Measurements from ENCODE around the gene GNRH2.
"Not testable (repeated sequence)": the region's sequence is repeated elsewhere in the genome, so short reads cannot be mapped to it uniquely, and the experiment has no call there.

The GNRH2 gene, protein sequence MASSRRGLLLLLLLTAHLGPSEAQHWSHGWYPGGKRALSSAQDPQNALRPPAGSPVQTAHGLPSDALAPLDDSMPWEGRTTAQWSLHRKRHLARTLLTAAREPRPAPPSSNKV

DNA sequence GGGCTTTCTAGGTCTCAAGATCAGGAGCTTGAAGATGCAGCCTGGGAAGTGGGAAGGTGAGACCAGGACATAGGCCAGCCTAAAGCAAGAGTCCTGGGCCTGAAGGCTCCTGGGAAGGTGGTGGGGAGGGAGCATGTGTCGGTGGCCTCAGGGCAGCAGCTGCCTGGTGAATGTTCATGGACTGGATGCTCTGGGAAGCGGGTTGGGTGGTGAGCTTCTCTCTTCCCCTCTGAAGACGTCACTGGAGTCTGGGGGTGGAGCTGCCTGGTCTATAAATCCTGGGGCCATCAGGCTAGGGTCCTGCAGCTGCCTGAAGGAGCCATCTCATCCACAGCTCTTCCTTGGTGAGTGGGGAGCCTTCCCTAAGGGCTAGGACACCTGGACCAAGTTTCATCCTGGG is at the start of gene GNRH2:
TSS of gene GNRH2 (plus strand) at position 301 of the 400 bp plus-strand sequence. CDS start 793 bp downstream, outside the sequence.
- DNase-seq = no peak

DNA sequence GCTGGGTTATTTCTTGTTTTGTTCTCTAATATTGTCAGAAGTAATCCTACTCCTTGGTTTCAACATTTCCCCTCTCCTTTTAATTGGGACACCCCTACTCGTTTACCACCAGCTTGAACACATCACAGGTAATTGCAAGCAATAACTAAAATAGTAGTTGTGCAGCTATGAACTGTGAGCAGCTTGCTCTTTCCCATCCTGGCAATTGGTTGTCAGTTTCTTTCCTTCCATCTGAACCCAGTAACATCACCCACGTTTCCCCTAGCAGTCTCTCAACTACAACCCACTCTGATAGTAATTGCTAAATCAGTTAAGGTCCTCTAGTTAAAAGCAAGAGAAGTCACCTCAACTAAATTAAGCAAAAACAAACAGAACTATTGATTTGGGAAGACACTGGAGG is 47.6 kb upstream of the GNRH2 start:
- DNase-seq = no peak

DNA sequence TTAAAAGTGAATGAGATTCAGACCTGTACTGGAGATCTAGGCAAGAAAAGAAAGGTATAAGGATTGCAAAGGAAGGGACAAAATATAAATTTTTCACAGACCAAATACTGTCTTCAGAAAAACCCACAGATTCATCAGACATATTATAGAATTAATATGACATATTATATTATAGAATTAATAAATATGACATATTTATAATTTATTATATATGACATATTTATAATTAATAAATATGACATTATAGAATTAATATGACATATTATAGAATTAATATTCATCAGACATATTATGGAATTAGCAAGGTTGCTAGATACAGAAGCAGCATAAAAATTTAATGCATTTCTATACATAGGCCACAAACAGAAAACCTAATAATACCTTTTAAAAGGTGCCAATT is 44.7 kb upstream of the GNRH2 start:
- no peak for DNase-seq

DNA sequence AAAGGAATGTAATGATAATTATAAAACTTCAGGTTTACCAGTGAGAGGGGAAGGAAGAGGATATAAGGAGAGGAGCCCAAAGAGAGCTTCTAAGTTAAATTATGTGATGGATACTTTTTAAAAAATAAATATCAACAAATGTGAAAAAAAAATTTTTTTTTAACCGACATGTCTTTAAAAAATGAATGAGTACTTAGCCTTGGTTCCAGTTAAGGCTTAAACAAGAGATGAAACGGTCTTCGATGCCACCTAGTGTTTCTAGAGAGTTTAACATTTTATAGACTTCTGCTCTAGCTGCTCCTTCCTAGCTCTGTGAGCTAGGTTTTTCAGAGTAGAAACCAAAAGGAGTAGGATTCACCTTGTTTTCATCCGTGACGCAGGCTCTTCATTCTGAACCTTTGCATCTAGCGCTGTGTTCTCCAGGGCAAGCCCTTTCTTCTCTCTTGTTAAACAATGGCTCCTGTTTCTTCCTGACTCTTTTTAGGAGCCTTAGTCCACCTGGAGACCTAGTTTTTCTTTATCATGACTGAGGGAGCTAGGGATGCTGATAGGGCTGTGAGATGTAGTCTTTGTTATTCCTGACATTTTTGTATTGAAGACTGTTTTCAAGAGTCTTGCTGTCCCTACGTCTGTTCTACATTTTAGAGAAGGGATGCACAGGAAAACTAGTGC is 42.4 kb upstream of the GNRH2 start:
- DNase-seq = no peak

DNA sequence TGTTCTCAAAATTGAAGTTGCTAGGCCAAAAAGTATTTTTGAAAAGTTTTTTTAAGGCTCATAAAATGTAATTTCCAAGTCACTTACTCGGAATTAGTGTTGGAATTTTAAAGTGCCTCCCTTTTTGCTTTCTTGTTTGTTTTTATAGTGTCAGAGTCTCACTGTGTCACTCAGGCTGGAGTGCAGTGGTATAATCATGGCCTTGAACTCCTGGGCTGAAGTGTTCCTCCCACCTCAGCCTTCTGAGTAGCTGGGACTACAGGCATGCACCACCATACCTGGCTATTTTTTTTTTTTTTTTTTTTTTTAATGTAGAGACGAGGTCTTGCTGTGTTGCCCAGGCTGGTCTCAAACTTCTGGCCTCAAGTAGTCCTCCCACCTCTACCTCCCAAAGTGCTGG is 40.0 kb upstream of the GNRH2 start:
- DNase-seq = no peak

DNA sequence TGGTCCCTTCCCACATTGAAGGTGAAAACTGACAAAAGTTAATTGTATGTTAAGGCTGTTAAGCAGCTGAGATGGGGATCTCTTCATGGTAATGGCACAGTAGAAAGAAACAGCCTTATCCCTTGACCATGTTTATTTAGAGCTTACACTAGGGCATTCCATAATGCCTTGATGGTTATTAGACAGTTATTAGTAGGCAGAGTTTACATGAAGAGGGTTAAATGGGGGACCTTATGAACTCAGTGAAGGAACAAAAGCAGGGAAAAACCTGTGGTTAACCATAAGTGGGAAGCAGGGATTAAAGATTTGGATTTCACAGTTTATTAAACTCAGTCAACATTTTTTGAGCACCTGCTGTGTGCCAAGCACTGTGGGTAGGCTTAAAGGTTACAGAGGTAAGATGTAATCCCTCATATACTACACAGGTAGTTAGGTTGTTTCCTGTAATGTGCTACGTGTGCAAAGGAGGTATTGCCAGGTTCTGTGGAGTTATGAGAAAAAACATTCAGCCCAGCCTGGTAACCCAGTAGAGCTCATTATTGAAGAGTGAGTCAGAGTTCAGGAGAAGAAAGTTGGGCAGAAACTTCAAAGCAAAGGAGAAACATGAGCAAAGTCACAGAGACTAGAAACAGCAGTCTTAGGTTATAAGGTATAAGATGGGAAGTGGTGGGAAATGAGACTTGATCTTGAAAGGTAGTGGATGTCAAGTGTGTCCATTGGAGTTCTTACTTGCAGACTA is 32.3 kb upstream of the GNRH2 start:
- DNase-seq = no peak

DNA sequence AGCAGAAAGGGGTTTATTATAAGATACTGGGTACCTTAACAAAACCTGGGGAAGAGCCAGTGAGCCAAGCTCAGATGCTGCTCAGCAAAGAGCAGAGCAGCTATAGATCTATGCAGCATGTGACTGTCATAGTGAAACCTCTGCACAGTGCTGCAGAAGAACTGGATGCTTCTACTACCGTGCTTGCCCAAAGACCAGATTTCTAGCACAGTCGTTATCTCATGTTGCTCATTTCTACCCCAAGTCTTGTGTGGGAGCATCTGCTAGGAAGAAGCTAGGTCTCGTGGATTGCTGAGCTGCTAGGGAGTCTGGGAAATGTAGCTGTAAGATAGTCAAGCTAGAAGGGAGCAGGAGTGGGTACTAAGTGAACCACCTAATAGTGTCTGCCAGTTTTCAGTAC is 31.7 kb upstream of the GNRH2 start:
- DNase-seq = no peak

DNA sequence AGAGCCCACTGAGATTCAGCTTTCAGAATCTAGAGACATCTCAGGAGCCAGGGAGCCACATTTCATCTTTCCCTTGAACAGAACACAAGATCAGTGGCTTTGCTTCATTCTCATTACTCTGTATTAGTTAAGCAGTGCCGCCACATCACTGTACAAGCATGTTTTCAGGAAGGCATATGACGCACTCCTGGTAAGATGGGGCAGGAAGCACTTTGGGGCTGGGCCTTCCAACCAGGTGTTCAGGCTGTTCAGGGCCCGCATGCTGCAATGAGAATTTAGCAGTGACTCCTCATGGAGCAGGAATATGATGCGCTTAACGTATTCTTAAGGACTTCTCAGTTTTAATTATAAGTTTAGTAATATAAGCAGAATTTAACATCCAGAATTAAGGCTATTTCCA is 29.7 kb upstream of the GNRH2 start:
- no peak for DNase-seq

DNA sequence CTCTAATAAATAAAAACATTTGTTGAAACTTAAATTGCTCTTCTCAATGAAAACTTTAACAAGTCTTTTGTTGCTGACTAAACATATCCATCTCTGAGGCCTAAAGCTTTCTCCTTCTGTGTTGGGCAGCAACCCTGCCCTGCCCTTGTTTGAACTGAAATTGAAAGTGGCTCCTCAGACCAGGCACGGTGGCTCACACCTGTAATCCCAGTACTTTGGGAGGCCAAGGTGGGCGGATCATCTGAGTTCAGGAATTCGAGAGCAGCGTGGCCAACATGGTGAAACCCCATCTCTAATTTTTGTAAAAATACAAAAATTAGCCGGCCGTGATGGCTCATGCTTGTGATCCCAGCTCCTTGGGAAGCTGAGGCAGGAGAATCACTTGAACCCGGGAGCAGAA is 29.2 kb upstream of the GNRH2 start:
- DNase-seq = no peak

DNA sequence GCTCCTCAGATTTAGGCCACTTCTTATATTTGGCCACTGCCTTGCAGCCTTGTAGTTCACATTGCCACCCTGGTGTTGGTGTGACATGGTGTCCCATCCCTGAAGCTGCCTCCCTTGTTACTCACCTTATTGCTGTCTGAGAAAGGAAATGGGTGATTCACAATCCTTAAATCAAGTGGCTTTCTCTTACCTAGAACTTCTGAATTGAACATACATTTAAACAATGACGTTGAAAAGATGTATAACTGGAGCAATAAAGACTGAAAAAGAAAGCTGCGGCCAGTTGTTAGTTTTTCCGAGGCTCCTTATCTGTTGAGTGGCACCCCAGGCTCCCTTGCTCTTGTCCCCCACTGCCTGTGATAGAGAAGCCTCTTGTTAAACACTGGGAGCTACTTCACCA is 28.8 kb upstream of the GNRH2 start:
- no peak for DNase-seq

DNA sequence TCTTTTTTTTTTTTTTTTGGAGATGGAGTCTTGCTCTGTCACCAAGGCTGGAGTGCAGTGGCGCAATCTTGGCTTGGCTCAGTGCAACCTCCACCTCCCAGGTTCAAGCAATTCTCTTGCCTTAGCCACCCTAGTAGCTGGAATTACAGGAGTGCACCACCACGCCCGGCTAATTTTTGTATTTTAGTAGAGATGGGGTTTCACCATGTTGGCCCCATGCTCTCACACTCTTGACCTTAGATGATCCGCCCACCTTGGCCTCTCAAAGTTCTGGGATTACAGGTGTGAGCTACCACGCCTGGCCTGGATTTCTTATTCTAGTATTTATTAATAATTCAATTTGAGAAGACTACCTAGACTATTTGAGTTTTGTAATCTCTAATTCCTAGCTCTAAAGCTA is 28.1 kb upstream of the GNRH2 start:
- DNase-seq = not testable (repeated sequence)

DNA sequence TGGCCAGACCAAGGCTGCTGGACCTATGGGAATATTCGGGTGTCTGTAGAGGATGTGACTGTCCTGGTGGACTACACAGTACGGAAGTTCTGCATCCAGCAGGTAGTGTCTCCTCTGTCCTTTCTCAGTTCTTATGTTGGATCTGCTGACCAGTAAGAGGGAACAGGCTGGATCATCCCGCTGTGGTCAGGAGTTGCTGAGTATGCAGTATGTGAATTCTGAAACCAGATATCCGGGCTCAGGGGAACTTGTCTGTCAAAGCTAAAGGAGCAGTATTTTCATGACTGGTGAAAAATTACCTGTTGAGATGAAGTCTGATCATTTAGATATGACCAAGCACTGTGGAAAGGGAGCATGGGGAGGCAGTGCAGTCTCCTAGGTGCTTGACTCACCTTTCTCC is 22.1 kb upstream of the GNRH2 start:
- no peak for DNase-seq

DNA sequence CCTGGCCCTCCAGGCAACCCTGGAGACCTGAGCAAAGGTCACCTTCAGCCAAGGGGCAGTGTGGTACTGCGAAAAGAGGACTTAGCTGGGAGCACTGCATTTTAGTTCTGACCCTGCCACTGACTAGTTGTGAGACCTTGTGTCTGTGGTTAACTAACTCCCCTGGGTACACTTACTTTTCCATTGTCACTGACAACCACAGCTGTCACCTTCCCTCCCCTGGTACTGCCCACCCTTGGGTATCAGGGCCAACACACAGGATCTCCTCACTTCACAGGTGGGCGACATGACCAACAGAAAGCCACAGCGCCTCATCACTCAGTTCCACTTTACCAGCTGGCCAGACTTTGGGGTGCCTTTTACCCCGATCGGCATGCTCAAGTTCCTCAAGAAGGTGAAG is 21.6 kb upstream of the GNRH2 start:
- no peak for DNase-seq

DNA sequence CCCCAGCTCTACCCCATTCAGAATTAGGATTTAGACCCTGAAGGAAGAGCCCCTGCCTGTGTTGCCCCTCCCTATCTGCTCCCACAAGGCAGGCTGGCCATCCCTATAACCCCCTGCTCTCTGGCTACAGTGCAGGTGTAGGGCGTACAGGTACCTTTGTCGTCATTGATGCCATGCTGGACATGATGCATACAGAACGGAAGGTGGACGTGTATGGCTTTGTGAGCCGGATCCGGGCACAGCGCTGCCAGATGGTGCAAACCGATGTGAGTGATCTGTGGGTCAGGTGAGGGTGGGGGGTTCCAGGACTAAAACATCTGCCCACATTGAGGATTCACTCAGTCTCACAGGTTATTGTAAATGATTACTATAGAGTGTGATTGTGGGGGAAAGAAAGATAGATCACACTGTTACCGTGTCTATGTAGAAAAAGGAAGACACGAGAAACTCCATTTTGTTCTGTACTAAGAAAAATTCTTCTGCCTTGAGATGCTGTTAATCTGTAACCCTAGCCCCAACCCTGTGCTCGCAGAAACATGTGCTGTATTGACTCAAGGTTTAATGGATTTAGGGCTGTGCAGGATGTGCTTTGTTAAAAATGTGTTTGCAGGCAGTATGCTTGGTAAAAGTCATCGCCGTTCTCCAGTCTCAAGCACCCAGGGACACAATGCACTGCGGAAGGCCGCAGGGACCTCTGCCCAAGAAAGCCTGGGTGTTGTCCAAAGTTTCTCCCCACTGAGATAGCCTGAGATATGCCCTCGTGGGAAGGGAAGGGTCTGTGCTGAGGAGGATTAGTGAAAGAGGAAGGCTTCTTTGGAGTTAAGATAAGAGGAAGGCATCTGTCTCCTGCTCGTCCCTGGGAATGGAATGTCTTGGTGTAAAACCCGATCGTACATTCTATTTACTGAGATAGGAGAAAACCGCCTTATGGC is 20.6 kb upstream of the GNRH2 start:
- DNase-seq = not testable (repeated sequence)

DNA sequence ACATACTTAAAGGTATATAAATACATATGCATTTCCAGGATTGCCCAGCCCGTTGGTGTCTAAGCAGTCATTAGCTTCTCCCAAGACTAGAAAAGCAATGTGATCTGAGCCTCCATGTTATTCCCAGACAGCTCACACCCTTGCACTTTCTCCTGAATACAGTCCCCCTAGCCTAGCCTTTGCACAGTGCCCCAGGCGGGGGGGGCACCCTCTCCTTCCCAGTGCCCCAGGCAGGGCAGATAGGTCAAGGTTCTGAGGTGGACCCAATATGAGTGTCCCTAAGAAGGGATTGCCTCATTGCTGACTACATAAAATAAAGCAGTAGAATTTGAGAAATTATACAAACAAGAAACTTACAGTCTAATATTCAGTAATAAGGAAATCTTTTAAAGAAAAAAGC is 15.4 kb upstream of the GNRH2 start:
- DNase-seq = no peak

DNA sequence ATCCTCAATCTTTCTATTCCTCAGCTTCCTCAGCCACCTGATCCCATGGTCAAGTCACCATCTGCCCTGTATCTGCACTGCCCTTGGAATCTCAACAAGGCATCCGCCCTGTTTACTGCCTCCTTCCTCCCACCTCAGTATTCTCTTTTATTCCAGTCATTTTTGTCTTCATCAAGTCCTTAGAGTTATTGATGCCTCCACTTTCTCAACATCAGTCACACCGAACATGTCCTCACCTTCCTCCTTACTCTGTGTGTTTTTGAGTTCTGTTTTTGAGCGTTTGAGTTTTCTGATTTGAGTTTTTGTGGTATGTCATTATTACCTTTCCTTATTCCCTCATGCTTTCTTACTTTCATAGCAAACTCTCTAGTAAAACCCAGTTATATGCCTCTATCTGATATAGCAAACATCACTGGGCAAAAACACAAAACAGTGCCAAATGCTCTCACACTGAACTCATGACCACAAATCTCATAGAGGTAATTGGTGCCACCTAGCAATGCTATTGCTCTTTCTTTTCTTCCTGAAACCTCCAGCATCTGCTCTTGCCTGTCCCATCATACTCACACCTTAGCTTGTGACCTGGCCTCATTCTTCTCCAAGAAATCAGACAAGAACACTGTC is 11.8 kb upstream of the GNRH2 start:
- DNase-seq = no peak

DNA sequence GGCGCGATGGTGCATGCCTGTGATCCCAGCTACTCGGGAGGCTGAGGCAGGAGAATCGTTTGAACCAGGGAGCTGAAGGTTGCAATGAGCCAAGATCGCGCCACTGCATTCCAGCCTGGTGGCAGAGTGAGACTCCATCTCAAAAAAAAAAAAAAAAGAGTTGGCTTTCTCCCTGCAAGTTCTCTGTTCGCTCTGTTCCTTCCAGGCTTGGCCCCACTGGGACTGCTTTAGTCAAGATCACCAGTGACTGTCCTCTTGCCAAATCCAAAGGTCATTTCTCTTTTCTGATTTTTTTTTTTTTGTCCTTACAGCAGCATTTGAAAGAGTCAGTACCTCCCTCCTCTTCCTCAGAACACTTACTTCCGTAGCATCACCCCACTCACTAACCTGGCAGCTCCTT is 10.8 kb upstream of the GNRH2 start:
- DNase-seq = no peak

DNA sequence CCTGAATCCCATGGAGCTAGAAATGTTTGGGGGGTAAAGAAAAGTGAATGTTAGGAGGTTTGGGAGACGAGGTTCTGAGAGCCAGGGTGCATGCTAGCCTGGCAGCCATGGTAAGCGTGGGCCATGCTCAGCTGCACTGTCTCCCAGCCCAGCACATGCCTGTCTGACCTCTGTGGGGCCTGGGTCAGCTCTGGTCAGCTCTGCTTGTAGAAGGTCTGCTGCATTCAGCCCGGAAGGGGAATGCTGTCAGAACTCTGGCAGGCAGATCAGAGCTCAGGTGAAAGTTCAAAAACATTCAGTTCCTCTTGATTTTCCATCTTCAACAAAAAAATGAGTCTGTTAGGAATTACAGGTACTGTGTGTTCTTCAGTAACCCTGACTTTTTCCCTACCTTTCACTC is 5.8 kb upstream of the GNRH2 start:
- no peak for DNase-seq

DNA sequence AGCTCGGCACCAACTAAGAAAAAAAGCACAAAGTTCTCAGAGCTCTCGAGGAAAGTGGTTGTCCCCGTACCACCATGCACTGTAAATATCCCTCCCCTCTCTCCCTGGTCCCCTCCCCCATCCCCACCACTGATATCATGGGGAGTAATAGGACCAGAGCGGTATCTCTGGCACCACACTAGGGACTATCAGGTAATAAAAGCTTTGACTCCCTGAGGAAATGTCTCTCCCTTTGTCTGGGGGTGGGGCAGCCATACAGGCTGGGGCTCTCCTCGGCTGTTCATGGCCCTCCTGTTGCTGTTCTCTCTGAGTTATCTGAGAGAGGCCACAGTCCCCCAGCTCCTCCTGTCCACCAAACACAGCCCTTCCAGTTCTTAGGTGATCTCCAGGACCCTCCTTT is 5.0 kb upstream of the GNRH2 start:
- DNase-seq = no peak

DNA sequence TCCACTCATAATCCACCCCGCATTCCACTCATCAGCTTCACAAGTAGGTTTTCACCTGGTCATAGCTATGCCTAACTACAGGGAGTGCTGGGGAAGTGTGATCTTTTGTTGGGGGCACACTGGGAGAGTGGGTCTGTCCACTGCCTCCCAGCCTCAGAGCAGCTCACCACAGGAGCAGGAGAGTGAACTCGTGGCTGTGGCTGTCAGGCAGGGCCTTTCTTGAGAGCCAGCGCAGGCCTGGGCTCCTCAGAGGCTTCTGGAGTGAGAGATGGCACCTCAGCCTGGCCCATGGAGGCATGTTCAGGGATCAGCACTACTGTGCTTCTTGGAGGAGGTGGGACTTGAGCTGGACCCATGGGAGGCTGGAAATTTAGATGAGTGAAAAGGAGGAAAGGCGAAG is 4.0 kb upstream of the GNRH2 start:
- no peak for DNase-seq

DNA sequence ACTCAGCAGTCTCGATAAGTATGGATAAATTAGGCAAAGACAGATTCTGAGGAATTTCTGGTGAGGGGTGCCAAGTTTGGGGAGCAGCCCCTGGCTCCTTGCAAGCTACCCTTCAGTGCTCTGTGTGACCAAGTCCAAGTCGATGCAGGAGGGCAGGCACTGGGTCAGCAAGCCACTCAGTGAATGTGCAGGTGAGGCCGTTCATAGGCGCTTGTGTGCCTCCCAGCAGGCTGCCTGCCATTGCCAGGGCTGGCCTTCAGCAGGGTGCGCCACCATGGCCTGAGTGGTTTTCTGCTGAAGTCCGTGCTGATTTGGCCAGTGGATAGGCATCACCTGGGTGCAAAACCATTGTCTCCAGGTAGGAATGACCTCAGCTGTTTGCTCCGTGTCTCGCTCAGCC is 3.3 kb upstream of the GNRH2 start:
- no peak for DNase-seq

DNA sequence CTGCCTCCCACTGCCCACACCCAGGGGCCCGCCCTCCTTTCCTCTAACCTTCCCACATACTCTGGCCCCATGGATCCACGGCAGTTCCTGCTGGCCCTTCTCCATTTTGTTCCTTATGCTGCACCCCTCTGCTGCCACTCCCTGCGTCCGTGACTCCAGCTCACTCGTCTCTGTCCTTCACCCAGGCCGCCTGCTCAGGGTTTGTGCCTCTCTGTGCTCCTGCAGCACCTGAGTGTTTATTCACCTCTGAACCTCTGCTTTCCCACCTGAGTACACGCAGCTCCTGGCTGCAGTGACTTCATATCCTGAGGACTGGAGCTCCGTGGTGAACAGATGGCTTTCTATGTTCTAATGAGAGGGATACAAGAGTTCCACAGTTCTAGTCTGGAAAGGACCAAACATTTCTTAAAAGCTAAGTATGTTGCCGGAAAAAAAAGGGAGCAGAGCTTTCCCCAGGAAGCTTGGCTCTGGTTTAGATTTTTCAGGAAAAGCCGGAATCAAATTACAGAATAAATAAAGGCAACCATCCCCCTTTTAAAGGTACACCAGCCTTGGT is 1.5 kb upstream of the GNRH2 start:
- DNase-seq = no peak

DNA sequence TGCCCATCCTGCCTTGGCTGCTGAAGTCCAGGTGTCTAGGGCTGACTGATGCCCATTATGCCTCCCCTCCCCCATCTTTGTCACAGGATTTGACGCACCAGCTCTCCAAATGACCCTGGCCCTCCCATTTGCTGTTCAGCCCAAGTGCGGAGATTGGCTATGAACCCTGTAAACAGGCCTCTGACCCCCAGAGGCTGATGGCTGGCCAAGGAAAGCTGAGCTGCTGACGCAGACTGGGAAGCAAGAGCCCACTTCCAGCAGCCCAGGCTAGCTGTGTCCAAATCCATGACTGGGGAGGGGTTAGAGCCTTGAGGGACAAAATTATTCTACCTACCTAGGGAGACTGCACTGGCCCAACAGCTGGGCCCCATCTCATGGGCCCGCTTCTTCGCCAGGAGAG is 797 bp upstream of the GNRH2 start:
- DNase-seq = no peak
